ENCODE results near the gene NKX3-2. TPM values are rescaled to one million over a fixed set of nuclear protein-coding genes. Genes with fewer than 3 reads are reported as not detected.
"Not testable (repeated sequence)": the region's sequence is repeated elsewhere in the genome, so short reads cannot be mapped to it uniquely, and the experiment has no call there.

Gene NKX3-2
- total RNA-seq, 6 donors from 2014 or later: 0.49 TPM; not detected in 5

DNA sequence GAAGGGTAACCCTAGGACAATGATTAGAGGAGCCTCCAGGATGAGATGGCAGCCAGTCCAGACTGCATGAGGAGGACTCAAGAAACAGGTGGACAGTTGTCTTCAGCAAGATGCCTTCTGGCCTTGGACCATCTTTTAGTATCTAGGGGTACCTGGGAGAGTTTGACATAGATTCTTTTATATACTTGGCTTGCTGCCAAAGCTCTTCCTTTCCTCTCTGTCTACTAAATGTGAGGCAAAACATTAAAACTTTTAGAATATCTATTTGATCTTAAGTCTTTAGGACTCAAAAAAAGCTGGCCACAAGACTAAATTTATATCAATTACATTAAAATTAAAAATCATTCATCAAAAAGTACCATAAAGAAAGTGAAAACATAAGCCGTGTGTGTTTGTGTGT is 18.6 kb upstream of the NKX3-2 start:
- no peak for DNase-seq
- H3K27me3 ChIP-seq: no peaks in the 10 kb centered on the region
- H3K36me3 ChIP-seq: peaks cover 0 to 7% (median 0%) of the 10 kb centered on the region in 4 donors
- H3K27ac ChIP-seq: no peak overlapping the region
- H3K4me3 ChIP-seq: no peak overlapping the region
- WGBS, 2 donors: 79 to 87% methylated on average over 1 of the region's 1 CpG
- H3K9me3 ChIP-seq: no peaks in the 10 kb centered on the region
- no peak for ATAC-seq (ENCODE audit: low FRiP score in 2 of 2)
- H3K4me1 ChIP-seq: no peaks in the 10 kb centered on the region
- TF ChIP-seq POLR2A (IDR thresholded peaks at IDR 0.05): no peak
- no peak for TF ChIP-seq POLR2AphosphoS5 (IDR thresholded peaks at IDR 0.05)

DNA sequence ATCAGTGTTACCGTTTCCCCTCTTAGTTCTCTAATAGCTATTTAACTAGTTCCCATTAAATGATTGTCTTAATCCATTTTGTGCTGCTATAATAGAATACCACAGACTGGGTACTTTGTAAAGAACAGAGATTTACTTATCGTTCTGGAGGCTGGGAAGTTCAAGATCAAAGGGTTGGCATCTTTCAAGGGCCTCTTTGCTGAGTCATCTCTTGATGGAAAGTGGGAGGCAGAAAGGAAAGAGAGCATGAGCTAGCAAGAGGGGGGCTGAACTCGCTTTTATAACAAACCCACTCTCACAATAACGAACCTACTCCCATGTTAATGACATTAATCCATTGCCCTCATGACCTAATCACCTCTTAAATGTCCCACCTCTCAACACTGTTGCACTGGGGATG is 17.4 kb upstream of the NKX3-2 start:
- no peak overlapping the region for H3K27ac ChIP-seq
- no peaks in the 10 kb centered on the region for H3K27me3 ChIP-seq
- TF ChIP-seq POLR2AphosphoS5 (IDR thresholded peaks at IDR 0.05) (no peak), POLR2A (IDR thresholded peaks at IDR 0.05) (no peak), EP300 (IDR thresholded peaks at IDR 0.05) (no peak)
- TF ChIP-seq, protein P1, sequence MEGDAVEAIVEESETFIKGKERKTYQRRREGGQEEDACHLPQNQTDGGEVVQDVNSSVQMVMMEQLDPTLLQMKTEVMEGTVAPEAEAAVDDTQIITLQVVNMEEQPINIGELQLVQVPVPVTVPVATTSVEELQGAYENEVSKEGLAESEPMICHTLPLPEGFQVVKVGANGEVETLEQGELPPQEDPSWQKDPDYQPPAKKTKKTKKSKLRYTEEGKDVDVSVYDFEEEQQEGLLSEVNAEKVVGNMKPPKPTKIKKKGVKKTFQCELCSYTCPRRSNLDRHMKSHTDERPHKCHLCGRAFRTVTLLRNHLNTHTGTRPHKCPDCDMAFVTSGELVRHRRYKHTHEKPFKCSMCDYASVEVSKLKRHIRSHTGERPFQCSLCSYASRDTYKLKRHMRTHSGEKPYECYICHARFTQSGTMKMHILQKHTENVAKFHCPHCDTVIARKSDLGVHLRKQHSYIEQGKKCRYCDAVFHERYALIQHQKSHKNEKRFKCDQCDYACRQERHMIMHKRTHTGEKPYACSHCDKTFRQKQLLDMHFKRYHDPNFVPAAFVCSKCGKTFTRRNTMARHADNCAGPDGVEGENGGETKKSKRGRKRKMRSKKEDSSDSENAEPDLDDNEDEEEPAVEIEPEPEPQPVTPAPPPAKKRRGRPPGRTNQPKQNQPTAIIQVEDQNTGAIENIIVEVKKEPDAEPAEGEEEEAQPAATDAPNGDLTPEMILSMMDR (IDR thresholded peaks at IDR 0.05): no peak
- H3K4me1 ChIP-seq: no peaks in the 10 kb centered on the region
- no peaks in the 10 kb centered on the region for H3K9me3 ChIP-seq
- no peak for ATAC-seq (ENCODE audit: low FRiP score in 2 of 2)
- WGBS, 2 donors: 53 to 64% methylated on average over 4 of the region's 4 CpGs
- DNase-seq: no peak
- H3K36me3 ChIP-seq: no peaks in the 10 kb centered on the region
- no peak overlapping the region for H3K4me3 ChIP-seq

DNA sequence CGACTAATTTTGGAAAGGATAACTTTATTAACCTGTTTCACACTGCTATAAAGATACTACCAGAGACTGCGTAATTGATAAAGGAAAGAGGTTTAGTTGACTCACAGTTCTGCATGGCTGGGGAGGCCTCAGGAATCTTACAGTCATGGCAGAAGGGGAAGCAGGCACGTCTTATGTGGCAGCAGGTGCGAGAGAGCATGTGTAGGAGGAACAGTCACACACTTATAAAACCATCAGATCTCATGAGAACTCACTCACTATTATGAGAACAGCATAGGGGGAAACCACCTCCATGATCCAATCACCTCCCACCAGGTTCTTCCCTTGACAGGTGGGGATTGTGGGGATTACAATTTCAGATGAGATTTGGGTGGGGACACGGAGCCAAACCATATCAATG is 15.8 kb upstream of the NKX3-2 start:
- not testable (repeated sequence) for H3K4me1 ChIP-seq; H3K9me3 ChIP-seq; H3K27ac ChIP-seq; ATAC-seq (ENCODE audit: low FRiP score in 2 of 2); DNase-seq; H3K4me3 ChIP-seq; H3K27me3 ChIP-seq; H3K36me3 ChIP-seq
- 65 to 78% methylated on average over 5 of the region's 5 CpGs for WGBS, 2 donors

DNA sequence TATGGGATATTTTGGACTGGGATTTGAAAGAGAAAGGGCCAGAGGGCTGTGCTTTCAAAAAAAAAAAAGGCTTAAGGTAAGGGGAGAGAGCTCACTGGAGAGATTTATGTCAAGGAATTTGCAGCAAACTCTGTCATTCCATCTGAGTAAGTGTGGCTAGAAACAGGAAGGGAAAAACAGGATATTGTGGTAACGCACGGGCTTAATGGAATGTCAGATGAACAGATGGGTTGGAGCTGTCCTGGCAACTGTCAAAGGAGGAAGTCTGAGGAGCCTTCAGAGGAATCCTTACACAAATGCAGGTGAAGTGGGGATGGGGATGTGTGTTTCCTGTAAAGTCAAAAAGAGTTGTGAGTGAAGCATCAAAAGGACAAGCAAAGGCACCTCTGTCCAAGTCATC is 15.1 kb upstream of the NKX3-2 start:
- H3K27ac ChIP-seq: no peak overlapping the region
- no peak overlapping the region for H3K4me3 ChIP-seq
- TF ChIP-seq, protein P1 (IDR thresholded peaks at IDR 0.05): no peak
- no peak for TF ChIP-seq POLR2AphosphoS5 (IDR thresholded peaks at IDR 0.05)
- TF ChIP-seq EP300 (IDR thresholded peaks at IDR 0.05): no peak
- no peak for TF ChIP-seq POLR2A (IDR thresholded peaks at IDR 0.05)
- DNase-seq (no peak), ATAC-seq (ENCODE audit: low FRiP score in 2 of 2) (no peak)
- H3K4me1 ChIP-seq: no peaks in the 10 kb centered on the region
- H3K27me3 ChIP-seq: no peaks in the 10 kb centered on the region
- no peaks in the 10 kb centered on the region for H3K9me3 ChIP-seq
- no peaks in the 10 kb centered on the region for H3K36me3 ChIP-seq
- 27 to 29% methylated on average over 2 of the region's 2 CpGs for whole genome bisulfite sequencing, 2 donors

DNA sequence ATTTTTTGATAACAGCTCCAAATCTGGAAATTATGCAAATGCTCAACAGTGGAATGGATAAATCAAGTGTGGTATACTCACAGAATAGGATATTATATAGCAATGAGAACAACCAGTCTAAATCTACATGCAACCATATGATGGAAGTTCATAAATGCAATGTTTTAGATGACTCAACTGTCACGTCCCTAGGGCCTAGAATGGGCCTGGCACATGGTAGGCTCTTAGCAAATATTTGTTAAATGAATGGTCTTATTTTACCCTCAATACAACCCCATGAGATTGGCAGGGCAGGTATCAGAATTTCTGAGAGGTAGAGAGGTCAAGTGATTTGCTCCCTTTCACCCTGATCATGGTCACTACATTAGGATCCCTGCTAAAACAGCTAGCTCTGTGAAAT is 14.6 kb upstream of the NKX3-2 start:
- H3K36me3 ChIP-seq: no peaks in the 10 kb centered on the region
- no peaks in the 10 kb centered on the region for H3K27me3 ChIP-seq
- no peak overlapping the region for H3K27ac ChIP-seq
- H3K4me1 ChIP-seq: no peaks in the 10 kb centered on the region
- no peak for DNase-seq
- H3K4me3 ChIP-seq: no peak overlapping the region
- TF ChIP-seq POLR2AphosphoS5 (IDR thresholded peaks at IDR 0.05) (no peak), POLR2A (IDR thresholded peaks at IDR 0.05) (no peak), EP300 (IDR thresholded peaks at IDR 0.05) (no peak)
- TF ChIP-seq, protein P1 (IDR thresholded peaks at IDR 0.05): no peak
- no peak for ATAC-seq (ENCODE audit: low FRiP score in 2 of 2)
- WGBS, 2 donors: 80 to 85% methylated on average over 1 of the region's 1 CpG
- H3K9me3 ChIP-seq: no peaks in the 10 kb centered on the region

DNA sequence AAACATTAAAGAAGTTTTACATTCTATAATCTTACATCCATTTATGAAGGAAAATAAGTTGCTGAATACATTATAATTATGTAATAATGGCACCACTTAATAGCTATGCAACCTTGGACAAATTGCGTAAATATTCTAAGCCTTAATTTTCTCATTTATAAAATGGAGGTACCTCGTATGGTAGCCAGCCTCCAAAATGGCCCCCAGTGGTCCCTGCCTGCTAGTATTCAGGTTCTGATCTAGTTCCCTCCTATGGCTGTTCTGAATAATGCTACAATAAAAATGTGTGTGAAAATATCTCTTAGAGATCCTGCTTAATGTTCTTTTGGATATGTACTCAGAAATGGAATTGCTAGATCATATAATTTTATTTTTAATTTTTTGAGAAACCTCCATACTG is 11.0 kb upstream of the NKX3-2 start:
- Histone ChIP-seq H3K4me3 (no peak overlapping the region), H3K27me3 (no peaks in the 10 kb centered on the region), H3K36me3 (no peaks in the 10 kb centered on the region), H3K27ac (no peak overlapping the region), H3K9me3 (no peaks in the 10 kb centered on the region), H3K4me1 (no peaks in the 10 kb centered on the region)
- 86 to 90% methylated on average over 2 of the region's 2 CpGs for WGBS, 2 donors
- DNase-seq (no peak), ATAC-seq (ENCODE audit: low FRiP score in 2 of 2) (no peak)
- TF ChIP-seq EP300 (IDR thresholded peaks at IDR 0.05) (no peak), POLR2A (IDR thresholded peaks at IDR 0.05) (no peak), POLR2AphosphoS5 (IDR thresholded peaks at IDR 0.05) (no peak)
- TF ChIP-seq, protein P1 (IDR thresholded peaks at IDR 0.05): no peak

Measured in upper lobe of left lung (tissue), 6 donors.